ENCODE results near the gene HGFAC.
A peak's percentile ranks its signal among the peaks of the same experiment; 100 is the strongest.

Gene HGFAC

DNA sequence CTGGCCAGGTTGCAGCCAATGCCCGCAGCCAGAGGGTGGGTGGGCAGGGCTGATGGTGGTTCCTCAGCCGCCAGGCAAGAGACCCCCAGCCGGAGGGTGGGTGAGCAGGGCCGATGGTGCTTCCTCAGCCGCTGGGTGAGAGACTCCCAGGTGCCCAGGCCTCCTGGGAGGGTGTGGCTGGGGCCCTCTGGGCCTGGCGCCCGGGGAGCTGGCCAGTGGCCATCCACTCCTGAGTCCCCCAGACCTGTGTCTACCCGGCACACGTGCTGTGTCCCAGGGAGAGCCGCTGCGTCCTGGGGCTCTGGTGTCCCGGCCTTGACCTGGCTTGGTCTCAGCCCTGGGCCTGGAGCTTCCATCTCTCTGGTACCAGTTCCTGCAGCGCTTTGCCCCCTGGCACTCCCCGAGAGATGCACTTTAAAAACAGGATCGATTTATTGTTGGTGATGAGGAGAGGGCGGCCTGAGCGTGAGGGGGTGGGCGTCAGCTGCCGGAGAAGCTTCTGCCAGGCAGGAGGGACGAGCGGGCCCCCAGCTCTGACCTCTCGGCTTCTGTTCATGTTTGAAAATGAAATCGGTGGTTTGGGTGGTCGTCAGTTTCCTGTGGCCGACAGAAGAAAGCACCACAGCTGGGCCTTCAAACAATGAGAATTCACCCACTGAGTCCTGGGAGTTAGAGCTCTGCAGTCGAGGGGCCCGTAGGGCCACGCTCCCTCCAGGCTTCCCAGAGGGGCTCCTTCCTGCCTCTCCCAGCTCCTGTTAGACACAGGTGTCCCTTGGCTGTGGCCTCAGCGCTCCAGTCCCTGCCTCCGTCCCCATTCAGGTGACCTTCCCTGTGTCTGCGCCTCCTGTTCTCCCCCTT, 27.8 kb downstream of the HGFAC start:
- in situ Hi-C loops (cut with HindIII; ENCODE audit: low sequenced_read_pairs), result no loop called here
- H3K4me3 ChIP-seq (ENCODE audit: low read depth, low read length), result no peak overlapping the region
- DNase-seq (ENCODE audit: low read depth, low spot score), result no peak
- TF ChIP-seq, protein P1, sequence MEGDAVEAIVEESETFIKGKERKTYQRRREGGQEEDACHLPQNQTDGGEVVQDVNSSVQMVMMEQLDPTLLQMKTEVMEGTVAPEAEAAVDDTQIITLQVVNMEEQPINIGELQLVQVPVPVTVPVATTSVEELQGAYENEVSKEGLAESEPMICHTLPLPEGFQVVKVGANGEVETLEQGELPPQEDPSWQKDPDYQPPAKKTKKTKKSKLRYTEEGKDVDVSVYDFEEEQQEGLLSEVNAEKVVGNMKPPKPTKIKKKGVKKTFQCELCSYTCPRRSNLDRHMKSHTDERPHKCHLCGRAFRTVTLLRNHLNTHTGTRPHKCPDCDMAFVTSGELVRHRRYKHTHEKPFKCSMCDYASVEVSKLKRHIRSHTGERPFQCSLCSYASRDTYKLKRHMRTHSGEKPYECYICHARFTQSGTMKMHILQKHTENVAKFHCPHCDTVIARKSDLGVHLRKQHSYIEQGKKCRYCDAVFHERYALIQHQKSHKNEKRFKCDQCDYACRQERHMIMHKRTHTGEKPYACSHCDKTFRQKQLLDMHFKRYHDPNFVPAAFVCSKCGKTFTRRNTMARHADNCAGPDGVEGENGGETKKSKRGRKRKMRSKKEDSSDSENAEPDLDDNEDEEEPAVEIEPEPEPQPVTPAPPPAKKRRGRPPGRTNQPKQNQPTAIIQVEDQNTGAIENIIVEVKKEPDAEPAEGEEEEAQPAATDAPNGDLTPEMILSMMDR (IDR thresholded peaks at IDR 0.05; ENCODE audit: low read depth, low read length), result no peak

GRCh38 chr4:3470244-3471097, 28.7 kb downstream of the HGFAC start:
- in situ Hi-C loops (cut with HindIII; ENCODE audit: low sequenced_read_pairs), result no loop called here
- peak; percentile 13 for DNase-seq (ENCODE audit: low read depth, low spot score)
- TF ChIP-seq, protein P1 (IDR thresholded peaks at IDR 0.05; ENCODE audit: low read depth, low read length), result no peak
- H3K4me3 ChIP-seq (ENCODE audit: low read depth, low read length), result no peak overlapping the region

- DNase-seq (ENCODE audit: low read depth, low spot score), result no peak
- TF ChIP-seq, protein P1 (IDR thresholded peaks at IDR 0.05; ENCODE audit: low read depth, low read length), result no peak
- H3K4me3 ChIP-seq (ENCODE audit: low read depth, low read length), result no peak overlapping the region
- in situ Hi-C loops (cut with HindIII; ENCODE audit: low sequenced_read_pairs), result no loop called here
Observed at GRCh38 chr4:3471098-3471760, 29.5 kb downstream of the HGFAC start.

GRCh38 chr4:3471886-3472285, 30.1 kb downstream of the HGFAC start:
- no peak overlapping the region for H3K4me3 ChIP-seq (ENCODE audit: low read depth, low read length)
- TF ChIP-seq, protein P1 (IDR thresholded peaks at IDR 0.05; ENCODE audit: low read depth, low read length), result no peak
- DNase-seq (ENCODE audit: low read depth, low spot score), result no peak
- in situ Hi-C loops (cut with HindIII; ENCODE audit: low sequenced_read_pairs), result no loop called here

GRCh38 chr4:3472411-3473141, 30.8 kb downstream of the HGFAC start:
- TF ChIP-seq, protein P1 (IDR thresholded peaks at IDR 0.05; ENCODE audit: low read depth, low read length), result no peak
- in situ Hi-C loops (cut with HindIII; ENCODE audit: low sequenced_read_pairs), result no loop called here
- H3K4me3 ChIP-seq (ENCODE audit: low read depth, low read length), result no peak overlapping the region
- no peak for DNase-seq (ENCODE audit: low read depth, low spot score)
